Gastroesophageal sphincter (tissue), 4 donors: Measurements from ENCODE around the gene MROH2A. TPM values are rescaled to one million over a fixed set of nuclear protein-coding genes. Genes with fewer than 3 reads are reported as not detected.

ENCODE experiments used
- ATAC-seq: fragments of 150-250 bp; one replicate; pipeline ENCODE4 v1.9.1; 2016; ENCODE audit warnings: mild to moderate bottlenecking, moderate library complexity
- H3K27ac ChIP-seq, 4 donors: fragments of 200-600 bp; sonication (generic) in 3 of 4; 1 replicate in 3 of 4; 2 replicates in 1 of 4; pipeline ENCODE4 v1.5.1; 2016 to 2019
- H3K27me3 ChIP-seq: fragments of 200-600 bp; sonication (generic); one replicate; pipeline ENCODE4 v1.5.1; 2019
- H3K36me3 ChIP-seq, 2 donors: fragments of 200-600 bp; sonication (generic); one replicate each; pipeline ENCODE4 v1.5.1; 2019; ENCODE audit warnings: control low read depth in 1 of 2
- H3K4me1 ChIP-seq, 3 donors: fragments of 200-600 bp; sonication (generic); 1 replicate in 2 of 3; 2 replicates in 1 of 3; pipeline ENCODE4 v1.5.1; 2016 to 2019; ENCODE audit warnings: control low read depth in 2 of 3
- H3K4me3 ChIP-seq, 2 donors: fragments of 200-600 bp; sonication (generic); one replicate each; pipeline ENCODE4 v1.5.1; 2019; ENCODE audit warnings: mild to moderate bottlenecking in 1 of 2, moderate library complexity in 1 of 2
- H3K9me3 ChIP-seq, 3 donors: fragments of 200-600 bp; sonication (generic); one replicate each; pipeline ENCODE4 v1.5.1; 2017 to 2019; ENCODE audit warnings: control low read depth in 2 of 3
- EP300 ChIP-seq: sonication (generic); formaldehyde crosslinking; IDR thresholded peaks from one replicate; pipeline ENCODE4 v1.6.1; 2017; ENCODE audit warnings: antibody characterized with exemption, mild to moderate bottlenecking
- POLR2A ChIP-seq, 2 donors: fragments of 450-650 bp; IDR thresholded peaks; one replicate each; pipeline ENCODE4 v1.6.1; 2017; ENCODE audit warnings: antibody characterized with exemption in 2 of 2, mild to moderate bottlenecking in 2 of 2, moderate library complexity in 1 of 2
- POLR2AphosphoS5 ChIP-seq: sonication (generic); formaldehyde crosslinking; IDR thresholded peaks from one replicate; pipeline ENCODE4 v1.6.1; 2017; ENCODE audit warnings: antibody characterized with exemption
- WGBS, 2 donors: methylation state at CpG; one replicate each; pipeline ENCODE4 v1.1.5; 2018; ENCODE audit warnings: low coverage in 1 of 2; 5-methylcytosine and 5-hydroxymethylcytosine counted together
- total RNA-seq, 4 donors: library from RNA; depleted of rRNA; stranded (reverse); fragments of >200 nt; gene quantifications; one replicate each; pipeline ENCODE4 v1.1.0, GENCODE V29; 2016
- TF ChIP-seq, protein P1 (sequence below), 4 experiments: fragments of 200-600 bp in 2 of 4; fragments of 450-650 bp in 2 of 4; sonication (generic) in 1 of 4; IDR thresholded peaks; one replicate each; pipeline ENCODE4 v1.5.1; 2017 to 2019; ENCODE audit warnings: antibody characterized with exemption in 4 of 4, mild to moderate bottlenecking in 2 of 4, moderate library complexity in 2 of 4

MROH2A gene
- total RNA-seq, 4 donors from 2014 or later: not detected

DNA sequence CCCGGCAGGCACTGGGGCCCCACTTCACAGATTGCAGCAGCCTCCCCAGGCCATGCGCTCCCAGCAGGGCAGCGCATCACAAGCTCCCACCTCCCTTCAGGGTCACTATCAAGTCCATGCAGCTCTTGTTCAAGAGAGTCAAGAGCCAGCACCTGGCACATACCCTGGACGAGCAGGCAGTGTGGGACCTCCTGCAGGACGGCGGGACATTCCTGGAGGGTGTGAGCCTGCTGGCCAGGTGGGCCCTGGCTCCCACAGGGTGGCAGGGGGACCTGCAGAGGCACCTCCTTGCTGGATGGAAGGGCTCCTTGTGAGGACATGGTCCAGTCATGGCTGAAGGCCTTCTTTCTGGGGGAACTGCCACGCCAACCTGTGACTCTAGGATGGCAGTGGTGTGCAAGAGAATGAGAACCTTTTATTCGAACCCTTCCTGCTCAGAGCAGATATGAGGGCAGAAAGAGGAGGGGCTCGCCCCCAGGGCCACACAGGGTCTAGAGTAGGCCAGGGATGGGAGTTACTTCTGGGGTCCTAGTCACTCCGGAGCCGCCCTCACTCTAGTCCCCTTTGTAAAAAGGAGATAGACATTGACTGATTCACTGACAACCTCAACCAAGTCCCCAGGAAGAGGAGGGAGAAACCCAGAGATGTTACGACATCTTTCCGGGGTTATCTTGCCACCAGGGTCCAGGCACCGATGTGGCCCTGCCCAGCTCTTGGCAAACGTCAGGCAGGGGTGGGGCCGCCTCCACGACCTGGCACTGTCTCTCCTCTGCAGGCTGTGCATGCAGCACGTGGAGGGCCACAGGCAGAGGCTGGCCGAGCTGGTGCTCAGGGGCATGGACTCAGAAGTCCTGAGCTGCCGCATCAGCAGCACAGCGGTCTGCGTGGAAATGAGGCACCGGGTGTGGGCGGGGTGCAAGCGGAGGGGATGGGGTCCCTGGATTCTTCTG lies 44.9 kb downstream of the MROH2A start:
- TF ChIP-seq POLR2AphosphoS5 (no peak), EP300 (no peak), POLR2A (IDR thresholded peaks at IDR 0.05) (no peak)
- TF ChIP-seq, protein P1, sequence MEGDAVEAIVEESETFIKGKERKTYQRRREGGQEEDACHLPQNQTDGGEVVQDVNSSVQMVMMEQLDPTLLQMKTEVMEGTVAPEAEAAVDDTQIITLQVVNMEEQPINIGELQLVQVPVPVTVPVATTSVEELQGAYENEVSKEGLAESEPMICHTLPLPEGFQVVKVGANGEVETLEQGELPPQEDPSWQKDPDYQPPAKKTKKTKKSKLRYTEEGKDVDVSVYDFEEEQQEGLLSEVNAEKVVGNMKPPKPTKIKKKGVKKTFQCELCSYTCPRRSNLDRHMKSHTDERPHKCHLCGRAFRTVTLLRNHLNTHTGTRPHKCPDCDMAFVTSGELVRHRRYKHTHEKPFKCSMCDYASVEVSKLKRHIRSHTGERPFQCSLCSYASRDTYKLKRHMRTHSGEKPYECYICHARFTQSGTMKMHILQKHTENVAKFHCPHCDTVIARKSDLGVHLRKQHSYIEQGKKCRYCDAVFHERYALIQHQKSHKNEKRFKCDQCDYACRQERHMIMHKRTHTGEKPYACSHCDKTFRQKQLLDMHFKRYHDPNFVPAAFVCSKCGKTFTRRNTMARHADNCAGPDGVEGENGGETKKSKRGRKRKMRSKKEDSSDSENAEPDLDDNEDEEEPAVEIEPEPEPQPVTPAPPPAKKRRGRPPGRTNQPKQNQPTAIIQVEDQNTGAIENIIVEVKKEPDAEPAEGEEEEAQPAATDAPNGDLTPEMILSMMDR (IDR thresholded peaks at IDR 0.05): no peak
- no peaks in the 10 kb centered on the region for H3K4me1 ChIP-seq
- no peak for ATAC-seq
- H3K9me3 ChIP-seq: peaks cover 0 to 6% (median 0%) of the 10 kb centered on the region in 3 donors
- no peak overlapping the region for H3K4me3 ChIP-seq
- H3K36me3 ChIP-seq: no peaks in the 10 kb centered on the region
- no peak overlapping the region for H3K27ac ChIP-seq
- peaks cover 6% of the 10 kb centered on the region for H3K27me3 ChIP-seq
- 40 to 53% methylated on average over 1 to 7 of the region's 25 CpGs for WGBS, 2 donors

DNA sequence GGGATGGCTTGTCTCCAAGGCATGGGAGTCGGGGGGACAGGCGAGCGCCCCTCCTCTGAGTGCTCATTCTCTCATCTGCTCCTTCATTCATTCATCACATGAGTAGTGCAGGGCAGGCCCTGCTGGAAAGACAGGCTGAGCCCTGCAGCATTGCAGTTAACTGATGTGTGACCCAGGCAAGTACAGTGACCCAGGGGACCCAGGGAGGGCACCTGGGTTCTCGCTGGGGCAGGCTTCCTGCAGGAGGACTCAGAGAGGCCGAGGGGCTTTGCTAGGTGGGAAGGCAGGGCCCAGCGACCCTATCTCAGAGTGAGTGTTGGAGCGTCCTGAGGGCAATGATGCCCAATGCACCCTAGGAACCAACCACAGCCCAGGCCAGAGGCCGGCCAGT lies 45.6 kb downstream of the MROH2A start:
- H3K4me3 ChIP-seq: no peak overlapping the region
- H3K27ac ChIP-seq: no peak overlapping the region
- peaks cover 0 to 6% (median 0%) of the 10 kb centered on the region in 3 donors for H3K9me3 ChIP-seq
- no peak for TF ChIP-seq POLR2A (IDR thresholded peaks at IDR 0.05)
- no peak for TF ChIP-seq POLR2AphosphoS5
- TF ChIP-seq, protein P1 (IDR thresholded peaks at IDR 0.05): no peak
- TF ChIP-seq EP300: no peak
- H3K27me3 ChIP-seq: peaks cover 3% of the 10 kb centered on the region
- H3K36me3 ChIP-seq: no peaks in the 10 kb centered on the region
- H3K4me1 ChIP-seq: no peaks in the 10 kb centered on the region
- no CpG with 5 or more reads among the region's 8 CpGs for WGBS, 2 donors
- no peak for ATAC-seq

DNA sequence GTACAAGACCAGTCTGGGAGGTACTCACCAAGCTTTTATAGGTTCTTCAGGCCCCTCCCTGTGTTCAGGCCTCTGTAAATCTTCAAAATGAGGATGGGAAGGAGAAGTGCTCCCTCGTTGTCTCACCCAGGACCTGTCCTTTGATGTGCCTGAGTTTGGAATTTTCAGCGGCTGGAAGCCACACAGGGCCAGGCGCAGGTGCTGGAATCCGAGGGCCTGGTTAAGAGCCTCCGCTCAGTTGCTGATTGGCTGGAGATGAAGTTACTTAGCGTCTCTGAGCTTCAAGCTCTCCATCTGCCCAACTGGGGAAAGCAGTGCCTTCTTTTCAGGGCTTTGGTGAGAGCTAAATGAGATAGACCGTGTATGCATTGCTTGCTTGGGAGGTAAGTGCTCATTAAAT lies 46.2 kb downstream of the MROH2A start:
- TF ChIP-seq POLR2AphosphoS5: no peak
- TF ChIP-seq EP300: no peak
- TF ChIP-seq POLR2A (IDR thresholded peaks at IDR 0.05): no peak
- TF ChIP-seq, protein P1 (IDR thresholded peaks at IDR 0.05): no peak
- ATAC-seq: no peak

DNA sequence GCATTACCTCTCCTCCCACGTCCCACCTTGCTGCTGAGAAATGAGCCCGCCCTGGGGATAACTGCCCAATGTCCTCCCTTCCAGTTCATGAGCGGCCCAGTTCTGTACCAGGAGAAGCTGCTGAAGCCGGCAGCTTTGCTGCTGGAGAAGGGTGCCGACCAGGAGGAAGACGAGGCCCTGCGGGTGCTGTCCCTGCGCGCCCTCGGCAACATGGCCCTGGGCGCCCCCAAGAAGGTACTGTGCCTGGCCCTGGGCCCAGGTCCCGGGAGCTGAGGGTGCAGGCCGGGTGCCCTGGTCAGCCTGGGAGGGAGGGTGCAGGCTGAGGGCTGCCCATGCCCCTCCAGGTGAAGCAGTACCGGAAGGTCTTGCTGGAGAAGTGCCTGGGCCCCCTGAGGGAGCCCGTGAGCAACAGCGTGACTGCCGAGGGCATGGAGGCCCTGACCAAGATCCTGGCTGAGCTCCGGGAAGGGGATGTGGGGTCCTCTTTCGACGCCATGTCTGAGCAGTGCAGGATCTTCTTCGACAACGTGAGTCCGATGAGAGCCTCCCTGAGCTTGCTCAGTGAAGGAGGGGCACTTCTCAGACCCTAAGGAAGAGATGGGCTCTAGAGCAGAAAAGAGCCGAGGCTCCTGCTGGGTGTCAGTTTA lies 50.5 kb downstream of the MROH2A start:
- TF ChIP-seq, protein P1 (IDR thresholded peaks at IDR 0.05): no peak
- TF ChIP-seq POLR2AphosphoS5 (no peak), POLR2A (IDR thresholded peaks at IDR 0.05) (no peak), EP300 (no peak)
- Histone ChIP-seq H3K4me1 (peaks cover 0 to 9% (median 0%) of the 10 kb centered on the region in 3 donors), H3K27me3 (no peaks in the 10 kb centered on the region), H3K36me3 (no peaks in the 10 kb centered on the region), H3K27ac (no peak overlapping the region), H3K9me3 (peaks cover 0 to 6% (median 0%) of the 10 kb centered on the region in 3 donors), H3K4me3 (no peak overlapping the region)
- no peak for ATAC-seq
- 70% methylated on average over 2 of the region's 24 CpGs; no CpG with 5 or more reads in 1 of the 2 donors for WGBS, 2 donors

More for the DNA sequence above, 46.2 kb downstream of the MROH2A start:
- Histone ChIP-seq H3K4me1 (no peaks in the 10 kb centered on the region), H3K4me3 (no peak overlapping the region), H3K27ac (no peak overlapping the region), H3K27me3 (no peaks in the 10 kb centered on the region), H3K9me3 (peaks cover 0 to 6% (median 0%) of the 10 kb centered on the region in 3 donors), H3K36me3 (no peaks in the 10 kb centered on the region)
- WGBS, 2 donors: 40 to 63% methylated on average over 2 of the region's 7 CpGs
